ENCODE measurements around the gene DNAJC3.

DNAJC3 gene
- long read RNA-seq, full-length matches to known transcripts, result 59 of 202 reads
- long read RNA-seq, partial matches to known transcripts, result 124 of 202 reads
- long read RNA-seq, other reads (novel, unspliced or antisense), result 19 of 202 reads

- Histone ChIP-seq H3K27ac (replicated peaks) (peak within 1 kb of the TSS; percentile 92), H3K4me3 (replicated peaks; ENCODE audit: insufficient read depth, low read length) (peak within 1 kb of the TSS; percentile 90), H3K27me3 (ENCODE audit: insufficient read depth, poor library complexity, severe bottlenecking) (no peaks in the 10 kb centered on the region)
- TF ChIP-seq GABPA (IDR thresholded peaks at IDR 0.05; ENCODE audit: low read depth) (no peak), CTCF (IDR thresholded peaks at IDR 0.05; ENCODE audit: insufficient read depth, low read length) (no peak), SPI1 (IDR thresholded peaks at IDR 0.05; ENCODE audit: borderline replicate concordance, low read depth) (0 out of 2 replicates have a peak, but pooled peaks have one; percentile 17), REST (IDR thresholded peaks at IDR 0.05; ENCODE audit: insufficient replicate concordance, low read depth) (peak; percentile 64), POLR2AphosphoS5 (IDR thresholded peaks at IDR 0.05; ENCODE audit: low read depth) (peak; percentile 92)
- DNase-seq (ENCODE audit: low read depth in 1 of 2, low spot score in 1 of 2), result peak; percentile 89 to 100
Observed at GRCh38 chr13:95676762-95677563, at the start of gene DNAJC3. Gene DNAJC3, plus strand, starts transcription at chr13:95677139. Its CDS starts 117 bp downstream, at chr13:95677256.

- Histone ChIP-seq H3K27me3 (ENCODE audit: insufficient read depth, poor library complexity, severe bottlenecking) (no peaks in the 10 kb centered on the region), H3K4me3 (replicated peaks; ENCODE audit: insufficient read depth, low read length) (no peak overlapping the region), H3K27ac (replicated peaks) (no peak overlapping the region)
- TF ChIP-seq CTCF (IDR thresholded peaks at IDR 0.05; ENCODE audit: insufficient read depth, low read length), result no peak
- no peak for TF ChIP-seq GABPA (IDR thresholded peaks at IDR 0.05; ENCODE audit: low read depth)
- no peak for TF ChIP-seq POLR2AphosphoS5 (IDR thresholded peaks at IDR 0.05; ENCODE audit: low read depth)
- no peak for TF ChIP-seq SPI1 (IDR thresholded peaks at IDR 0.05; ENCODE audit: borderline replicate concordance, low read depth)
- TF ChIP-seq REST (IDR thresholded peaks at IDR 0.05; ENCODE audit: insufficient replicate concordance, low read depth), result no peak
- DNase-seq (ENCODE audit: low read depth in 1 of 2, low spot score in 1 of 2), result no peak
Observed at GRCh38 chr13:95627590-95627989, 49.3 kb upstream of the DNAJC3 start.

- H3K27ac ChIP-seq (replicated peaks), result no peak overlapping the region
- TF ChIP-seq REST (IDR thresholded peaks at IDR 0.05; ENCODE audit: insufficient replicate concordance, low read depth), result no peak
- TF ChIP-seq GABPA (IDR thresholded peaks at IDR 0.05; ENCODE audit: low read depth), result no peak
- TF ChIP-seq CTCF (IDR thresholded peaks at IDR 0.05; ENCODE audit: insufficient read depth, low read length), result no peak
- TF ChIP-seq SPI1 (IDR thresholded peaks at IDR 0.05; ENCODE audit: borderline replicate concordance, low read depth), result no peak
- no peak for TF ChIP-seq POLR2AphosphoS5 (IDR thresholded peaks at IDR 0.05; ENCODE audit: low read depth)
- DNase-seq (ENCODE audit: low read depth in 1 of 2, low spot score in 1 of 2), result no peak
- no peaks in the 10 kb centered on the region for H3K27me3 ChIP-seq (ENCODE audit: insufficient read depth, poor library complexity, severe bottlenecking)
- no peak overlapping the region for H3K4me3 ChIP-seq (replicated peaks; ENCODE audit: insufficient read depth, low read length)
Observed at GRCh38 chr13:95628488-95628887, 48.5 kb upstream of the DNAJC3 start.
